HepG2 (cell line): ENCODE measurements around the gene CISD3. TPM values are rescaled to one million over a fixed set of nuclear protein-coding genes. Genes with fewer than 3 reads are reported as not detected.

ENCODE experiments used
- CAMTA2 ChIP-seq: sonication (generic); formaldehyde crosslinking; IDR thresholded peaks from 2 replicates; pipeline ENCODE4 v1.4.0; 2020; ENCODE audit warnings: mild to moderate bottlenecking, missing genetic modification reagents, borderline replicate concordance
- CENPX ChIP-seq: sonication (generic); formaldehyde crosslinking; IDR thresholded peaks from 2 replicates; pipeline ENCODE4 v1.9.0; 2021; ENCODE audit warnings: mild to moderate bottlenecking, missing genetic modification reagents, moderate library complexity
- CHD2 ChIP-seq: IDR thresholded peaks from 2 replicates; pipeline ENCODE4 v1.6.1; 2011; ENCODE audit warnings: low read depth, low read length, improper control_type of control experiment
- ETS1 ChIP-seq: sonication (generic); formaldehyde crosslinking; IDR thresholded peaks from 2 replicates; pipeline ENCODE4 v1.4.0; 2020; ENCODE audit warnings: missing genetic modification reagents
- HNF1A ChIP-seq, 2 experiments: sonication (generic) in 1 of 2; formaldehyde crosslinking in 1 of 2; IDR thresholded peaks; 2 replicates each; pipeline versions ENCODE4 v1.4.0 to v1.6.1; 2016 to 2020; ENCODE audit warnings: borderline replicate concordance in 1 of 2, low read depth in 1 of 2, mild to moderate bottlenecking in 1 of 2, missing genetic modification reagents in 1 of 2
- JDP2 ChIP-seq: sonication (generic); formaldehyde crosslinking; IDR thresholded peaks from 2 replicates; pipeline ENCODE4 v1.8.1; 2022; ENCODE audit warnings: missing genetic modification reagents, borderline replicate concordance
- KMT2B ChIP-seq: IDR thresholded peaks from 2 replicates; pipeline ENCODE4 v1.6.1; 2016; ENCODE audit warnings: missing genetic modification reagents, missing compliant biosample characterization
- MIER2 ChIP-seq: IDR thresholded peaks from 2 replicates; pipeline ENCODE4 v1.6.1; 2016; ENCODE audit warnings: missing biosample characterization, missing genetic modification reagents
- MTA3 ChIP-seq: sonication (generic); formaldehyde crosslinking; IDR thresholded peaks from 2 replicates; pipeline ENCODE4 v1.4.0; 2020; ENCODE audit warnings: missing genetic modification reagents
- NCOA1 ChIP-seq: sonication (generic); formaldehyde crosslinking; IDR thresholded peaks from 2 replicates; pipeline ENCODE4 v1.9.0; 2021; ENCODE audit warnings: missing genetic modification reagents
- PHF21A ChIP-seq: sonication (generic); formaldehyde crosslinking; IDR thresholded peaks from 2 replicates; pipeline ENCODE4 v1.5.0; 2020; ENCODE audit warnings: mild to moderate bottlenecking, missing genetic modification reagents
- PLRG1 ChIP-seq: fragments of 450-650 bp; conservative IDR thresholded peaks from 2 replicates; pipeline ENCODE4 v1.6.1; 2016
- SIN3B ChIP-seq: fragments of 150-350 bp; IDR thresholded peaks from 2 replicates; pipeline ENCODE4 v1.6.1; 2014; ENCODE audit warnings: low read length
- SOX5 ChIP-seq: IDR thresholded peaks from 2 replicates; pipeline ENCODE4 v1.6.1; 2016; ENCODE audit warnings: borderline replicate concordance
- SP2 ChIP-seq: sonication (generic); formaldehyde crosslinking; IDR thresholded peaks from 2 replicates; pipeline ENCODE4 v1.5.1; 2020; ENCODE audit warnings: mild to moderate bottlenecking, missing genetic modification reagents
- YY1 ChIP-seq: IDR thresholded peaks from 2 replicates; pipeline ENCODE4 v1.6.1; 2011; ENCODE audit warnings: low read length, low read depth, moderate library complexity, mild to moderate bottlenecking; ENCODE audit not compliant: insufficient read depth, insufficient replicate concordance
- ZNF10 ChIP-seq: sonication (generic); formaldehyde crosslinking; IDR thresholded peaks from 2 replicates; pipeline ENCODE4 v1.4.0; 2020; ENCODE audit warnings: mild to moderate bottlenecking, low read depth, missing genetic modification reagents, borderline replicate concordance
- ZNF382 ChIP-seq: sonication (generic); formaldehyde crosslinking; IDR thresholded peaks from 2 replicates; pipeline ENCODE4 v1.5.0; 2020; ENCODE audit warnings: missing genetic modification reagents, mild to moderate bottlenecking, borderline replicate concordance
- ZNF501 ChIP-seq: sonication (generic); formaldehyde crosslinking; IDR thresholded peaks from 2 replicates; pipeline ENCODE4 v1.5.1; 2020; ENCODE audit warnings: mild to moderate bottlenecking, moderate library complexity, missing genetic modification reagents
- ZNF639 ChIP-seq: conservative IDR thresholded peaks from 2 replicates; pipeline ENCODE4 v1.6.1; 2018; ENCODE audit warnings: missing genetic modification reagents
- ZNF724P ChIP-seq: sonication (generic); formaldehyde crosslinking; IDR thresholded peaks from 2 replicates; pipeline ENCODE4 v1.8.0; 2022; ENCODE audit warnings: missing genetic modification reagents, borderline replicate concordance
- ZNF766 ChIP-seq: sonication (generic); formaldehyde crosslinking; IDR thresholded peaks from 2 replicates; pipeline ENCODE4 v1.5.0; 2020; ENCODE audit warnings: missing genetic modification reagents, borderline replicate concordance
- ZNF790 ChIP-seq: sonication (generic); formaldehyde crosslinking; IDR thresholded peaks from 2 replicates; pipeline ENCODE4 v1.8.0; 2022; ENCODE audit warnings: missing genetic modification reagents, mild to moderate bottlenecking, borderline replicate concordance
- ZSCAN21 ChIP-seq: sonication (generic); formaldehyde crosslinking; IDR thresholded peaks from 2 replicates; pipeline ENCODE4 v1.8.0; 2022; ENCODE audit warnings: mild to moderate bottlenecking, missing genetic modification reagents, moderate library complexity, borderline replicate concordance
- ZSCAN29 ChIP-seq: sonication (generic); formaldehyde crosslinking; conservative IDR thresholded peaks from 2 replicates; pipeline ENCODE4 v1.4.0; 2020; ENCODE audit warnings: mild to moderate bottlenecking, missing genetic modification reagents
- polyA plus RNA-seq, 8 experiments: library from polyadenylated mRNA; depleted of rRNA in 3 of 8; stranded (reverse) in 7 of 8; unstranded in 1 of 8; fragments of >200 nt; fragmentation: Illumina TruSeq in 4 of 8; extraction: Trizol in 4 of 8; gene quantifications; 2 replicates each; pipeline versions ENCODE4 v1.2.1 to v1.2.3, GENCODE V29; 2011 to 2016; ENCODE audit warnings: low read depth in 4 of 8, missing spikeins in 1 of 8, mixed read lengths in 1 of 8; ENCODE audit not compliant: insufficient read depth in 1 of 8
- total RNA-seq, 5 experiments: library from RNA; depleted of rRNA; stranded (reverse); fragments of >200 nt; fragmentation: Illumina TruSeq; extraction: Trizol; gene quantifications; 2 replicates each; pipeline ENCODE4 v1.2.3, GENCODE V29; 2016; ENCODE audit warnings: low read depth in 1 of 5

The CISD3 gene
- total and polyA plus RNA-seq, 2 of the 13 experiments (the other 11 are each of a cell fraction or from before 2014, with no cell fraction given) = 30.0 to 34.1 TPM

- TF ChIP-seq SP2 (CRISPR knock-in tag) (no peak), ZNF639 (CRISPR knock-in tag) (peak; percentile 70), ZSCAN21 (peak; percentile 51; the same call in 1 of the 2 replicates), JDP2 (CRISPR knock-in tag) (no peak), ZNF382 (CRISPR knock-in tag) (no peak), MTA3 (CRISPR knock-in tag) (no peak; the same call in 1 of the 2 replicates), ZNF766 (CRISPR knock-in tag) (no peak), ZNF790 (CRISPR knock-in tag) (no peak), ZSCAN29 (CRISPR knock-in tag) (no peak), SIN3B (no peak), CAMTA2 (no peak), YY1 (peak; percentile 88), PLRG1 (no peak), PHF21A (CRISPR knock-in tag) (no peak), ZNF10 (no peak), ZNF501 (CRISPR knock-in tag) (no peak; the same call in 1 of the 2 replicates), SOX5 (no peak), KMT2B (CRISPR knock-in tag) (peak; percentile 32; the same call in 1 of the 2 replicates), HNF1A (IDR thresholded peaks at IDR 0.05; ENCODE audit: low read depth) (no peak), HNF1A (CRISPR knock-in tag; IDR thresholded peaks at IDR 0.05; ENCODE audit: borderline replicate concordance) (peak; percentile 31; the same call in 1 of the 2 replicates), ZNF724P (CRISPR knock-in tag) (no peak), MIER2 (CRISPR knock-in tag) (no peak), CENPX (CRISPR knock-in tag) (no peak), ETS1 (CRISPR knock-in tag) (no peak), CHD2 (no peak), NCOA1 (CRISPR knock-in tag) (no peak)
Measured at GRCh38 chr17:38747463-38748148, 17.5 kb downstream of the CISD3 start (continued).
